HG02884 (cell line): ENCODE data around the gene RNF222.
A peak's percentile ranks its signal among the peaks of the same experiment; 100 is the strongest.
"Not testable (repeated sequence)": the region's sequence is repeated elsewhere in the genome, so short reads cannot be mapped to it uniquely, and the experiment has no call there.

Source experiments
- ATAC-seq: cut with Tn5 transposase; IDR thresholded peaks from one replicate; pipeline ENCODE4 v1.9.1; 2021; ENCODE audit warnings: mild to moderate bottlenecking, moderate library complexity; ENCODE audit not compliant: unreplicated experiment

The RNF222 gene

DNA sequence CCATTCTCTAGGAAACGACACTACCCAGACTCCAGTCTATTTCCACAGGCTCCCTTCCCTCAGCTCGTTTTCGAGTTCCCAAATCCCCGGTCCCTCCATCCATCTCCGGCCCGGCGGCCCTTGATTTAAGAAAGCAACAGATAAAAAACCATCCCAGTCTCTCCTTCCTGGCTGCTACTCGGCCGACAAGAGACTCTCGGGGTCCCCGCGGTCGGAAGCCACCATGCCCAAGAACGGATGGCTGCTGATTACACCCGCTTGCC is 14.8 kb downstream of the RNF222 start:
- peak; percentile 6 for ATAC-seq

DNA sequence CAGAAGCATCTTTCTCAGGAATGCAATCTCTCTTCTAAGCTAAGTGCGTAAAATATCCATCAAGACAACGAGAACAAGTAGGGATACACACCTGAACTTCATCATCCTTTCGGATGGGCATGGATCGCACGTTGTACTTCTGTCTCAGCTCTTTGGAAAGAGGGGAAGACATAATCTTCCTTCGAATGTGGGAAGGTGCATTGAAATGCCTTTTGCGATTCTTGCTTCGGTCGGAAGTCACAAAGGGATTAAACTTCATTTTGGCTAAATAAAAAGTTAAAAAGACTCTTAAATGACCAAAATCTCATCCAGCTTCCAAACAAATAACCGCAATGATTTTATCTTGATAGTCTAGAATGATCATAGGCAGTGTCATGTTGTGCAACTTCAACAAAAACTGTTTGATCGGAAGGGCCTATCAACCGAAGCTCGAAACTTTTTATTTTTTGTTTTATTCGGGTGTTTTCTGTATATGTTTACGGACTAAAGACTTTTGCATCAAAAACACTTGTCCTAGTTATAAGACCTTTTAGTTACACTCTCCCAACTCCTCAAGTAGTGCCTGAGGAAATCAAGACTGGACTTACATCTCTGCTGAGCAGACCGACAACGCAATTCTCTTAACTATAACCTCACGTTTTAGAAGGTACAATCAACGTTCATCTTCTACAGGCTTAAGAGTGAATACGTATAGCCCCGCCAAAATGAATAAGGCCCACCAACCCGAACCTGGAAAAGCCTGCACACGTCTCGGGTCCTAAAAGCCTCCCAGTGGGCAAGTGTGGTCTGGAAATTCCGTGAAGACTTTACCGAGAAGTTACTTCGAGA is 15.4 kb downstream of the RNF222 start:
- no peak for ATAC-seq

DNA sequence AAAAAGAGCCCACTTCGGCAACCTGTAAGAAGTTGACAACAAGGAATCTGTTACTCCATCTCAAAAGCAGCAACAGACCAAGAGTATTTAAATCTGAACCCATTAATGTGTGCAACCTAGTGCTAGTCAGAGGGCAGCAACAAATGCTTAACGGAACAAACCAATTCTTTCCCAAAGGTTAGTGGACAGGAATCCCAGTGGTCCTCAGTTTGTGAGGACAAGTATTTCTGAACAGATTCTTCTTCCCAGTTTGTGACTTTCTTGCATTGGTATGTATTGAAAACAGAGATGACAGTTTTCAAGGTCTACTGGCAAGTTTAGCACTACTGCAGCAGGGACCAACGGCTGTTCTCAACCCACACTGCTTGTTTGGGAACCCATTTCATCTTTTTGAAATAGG is 17.6 kb downstream of the RNF222 start:
- ATAC-seq: no peak

DNA sequence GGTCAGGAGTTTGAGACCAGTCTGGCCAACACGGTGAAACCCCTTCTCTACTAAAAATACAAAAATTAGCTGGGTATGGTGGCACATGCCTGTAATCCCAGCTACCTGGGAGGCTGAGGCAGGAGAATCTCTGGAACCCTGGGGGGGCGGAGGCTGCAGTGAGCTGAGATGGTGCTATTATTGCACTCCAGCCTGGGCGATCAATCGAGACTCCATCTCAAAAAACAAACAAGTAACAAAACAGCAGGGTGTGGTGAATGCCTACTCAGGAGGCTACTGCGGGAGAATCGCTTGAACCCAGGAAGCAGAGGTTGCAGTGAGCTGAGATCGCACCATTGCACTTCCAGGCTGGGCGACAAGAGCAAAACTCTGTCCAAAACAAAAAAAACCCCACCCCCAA is 19.5 kb downstream of the RNF222 start:
- ATAC-seq: not testable (repeated sequence)

DNA sequence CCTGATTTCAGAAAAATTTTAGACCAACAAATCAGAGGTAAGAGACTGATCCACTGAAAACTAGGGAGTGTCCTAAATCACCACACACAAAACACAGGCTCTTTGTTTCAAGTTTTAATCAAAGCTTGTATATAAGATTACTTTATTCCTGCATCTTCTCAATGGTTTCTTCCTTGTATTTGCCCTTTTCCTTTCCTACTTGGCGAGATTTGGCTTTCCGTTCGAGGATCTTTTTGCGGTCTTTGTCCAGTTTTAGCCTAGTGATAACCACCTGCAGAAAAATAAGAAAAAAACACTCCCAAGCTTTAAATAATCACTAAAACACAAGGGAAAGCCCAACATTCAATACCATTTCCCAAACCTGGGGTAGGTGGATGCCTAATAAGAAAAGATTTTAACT is 20.2 kb downstream of the RNF222 start:
- ATAC-seq: no peak

DNA sequence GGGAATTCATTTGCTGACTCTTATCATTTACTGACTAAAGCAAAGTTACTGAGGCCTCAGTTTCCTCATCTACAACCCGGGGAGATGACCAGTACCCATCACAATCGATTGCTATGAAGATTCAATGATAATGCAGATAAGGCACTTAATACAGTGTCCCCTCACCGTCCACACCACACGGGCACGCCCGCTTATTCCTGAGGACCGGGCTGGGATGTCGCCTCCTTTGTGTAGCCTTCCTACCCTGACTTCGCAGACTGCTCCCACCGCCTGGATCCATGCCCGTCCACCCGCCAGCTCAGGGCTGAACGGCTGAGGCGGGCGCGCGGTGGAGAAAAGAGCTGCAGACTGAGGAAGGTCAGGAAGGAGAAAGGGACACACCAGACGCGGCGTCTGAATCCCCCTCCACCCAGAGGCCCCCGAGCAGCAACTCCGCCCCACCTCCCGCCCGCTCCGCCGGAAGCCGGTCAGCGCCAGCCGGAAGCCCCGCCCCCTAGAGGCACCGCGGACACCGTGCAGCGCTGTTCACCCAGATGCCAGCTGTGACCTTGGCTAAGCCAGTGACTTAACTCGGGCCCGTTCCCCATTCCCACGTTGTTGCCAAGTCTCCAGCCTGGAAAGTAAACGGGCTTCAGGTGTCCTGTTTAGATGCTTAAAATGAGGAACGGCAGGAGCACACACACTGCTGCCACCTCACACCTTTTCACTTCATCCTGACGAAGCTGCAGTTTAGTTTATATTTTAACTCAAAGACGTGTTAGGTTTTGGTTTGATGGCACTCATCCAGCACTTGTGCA is 21.2 kb downstream of the RNF222 start, which contains the start of gene KRABD2:
Gene KRABD2, minus strand, starts transcription at position 434 of the 797 bp plus-strand sequence.
- no peak for ATAC-seq

DNA sequence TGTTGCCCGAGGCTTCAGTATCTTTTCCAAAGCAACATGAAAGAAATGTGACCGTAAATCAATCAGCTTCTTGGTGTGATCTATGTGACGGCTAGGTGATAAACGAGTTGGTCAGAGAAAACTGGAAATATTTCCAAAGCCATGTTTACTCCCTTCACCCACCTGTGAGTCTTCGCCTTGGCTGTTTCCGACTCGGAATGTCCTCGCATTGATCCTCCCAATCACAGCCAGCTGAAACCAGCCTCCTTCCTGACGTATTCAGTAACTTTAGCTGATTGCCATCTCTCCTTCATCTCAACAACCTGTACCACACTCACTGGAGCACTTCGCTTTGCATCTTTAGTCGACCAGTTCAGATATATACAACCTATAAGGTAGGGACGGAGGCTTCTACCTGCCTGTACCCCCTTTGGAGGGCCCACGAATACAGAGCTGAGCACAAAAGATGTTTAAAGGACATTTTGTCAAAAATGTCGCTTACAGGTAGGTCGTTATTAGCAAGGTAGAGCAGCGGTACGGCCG is 21.8 kb downstream of the RNF222 start:
- ATAC-seq: no peak

DNA sequence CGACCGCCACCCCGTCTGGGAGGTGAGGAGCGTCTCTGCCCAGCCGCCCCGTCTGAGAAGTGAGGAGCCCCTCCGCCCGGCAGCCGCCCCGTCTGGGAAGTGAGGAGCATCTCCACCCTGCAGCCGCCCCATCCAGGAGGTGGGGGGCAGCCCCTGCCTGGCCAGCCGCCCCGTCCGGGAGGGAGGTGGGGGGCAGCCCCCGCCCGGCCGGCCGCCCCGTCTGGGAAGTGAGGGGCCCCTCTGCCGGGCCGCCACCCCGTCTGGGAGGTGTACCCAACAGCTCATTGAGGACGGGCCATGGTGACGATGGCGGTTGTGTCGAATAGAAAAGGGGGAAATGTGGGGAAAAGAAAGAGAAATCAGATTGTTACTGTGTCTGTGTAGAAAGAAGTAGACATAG is 23.8 kb downstream of the RNF222 start:
- ATAC-seq: not testable (repeated sequence)

DNA sequence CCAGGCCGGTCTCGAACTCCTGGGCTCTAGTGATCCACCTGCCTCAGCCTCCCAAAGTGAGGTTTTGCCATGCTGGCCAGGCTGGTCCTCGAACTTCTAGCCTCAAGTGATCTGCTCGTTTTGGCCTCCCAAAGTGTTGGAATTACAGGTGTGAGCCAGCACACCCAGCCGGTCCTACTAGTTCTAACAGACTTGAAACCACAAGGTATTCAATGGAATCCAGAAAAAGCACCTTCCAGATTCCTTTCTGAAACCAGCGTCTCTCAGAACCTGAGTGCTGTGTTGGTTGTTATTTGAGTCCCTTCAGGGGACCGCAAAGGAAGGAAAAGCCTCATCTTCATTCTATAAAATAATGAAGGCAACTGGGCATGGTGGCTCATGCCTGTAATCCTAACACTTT is 25.2 kb downstream of the RNF222 start:
- no peak for ATAC-seq

DNA sequence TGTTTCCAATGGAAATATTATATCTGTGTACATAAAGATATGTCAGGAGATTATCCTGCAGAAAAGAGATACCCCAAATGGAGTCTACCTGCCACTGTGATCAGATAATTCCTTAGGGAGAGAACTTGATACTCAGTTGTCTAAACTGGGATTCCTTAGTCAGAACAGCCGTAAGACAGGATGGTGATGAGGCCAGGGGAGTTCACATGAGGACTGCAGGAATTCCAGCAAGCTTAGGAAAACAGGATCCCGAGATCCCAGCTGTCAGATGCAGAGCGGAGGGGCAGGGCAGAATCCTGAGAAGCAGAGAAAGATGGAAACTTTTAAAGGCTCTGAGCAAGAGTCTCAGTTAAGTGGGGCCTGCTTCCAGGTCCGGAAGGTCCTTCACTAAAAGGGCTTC is 25.8 kb downstream of the RNF222 start:
- no peak for ATAC-seq

DNA sequence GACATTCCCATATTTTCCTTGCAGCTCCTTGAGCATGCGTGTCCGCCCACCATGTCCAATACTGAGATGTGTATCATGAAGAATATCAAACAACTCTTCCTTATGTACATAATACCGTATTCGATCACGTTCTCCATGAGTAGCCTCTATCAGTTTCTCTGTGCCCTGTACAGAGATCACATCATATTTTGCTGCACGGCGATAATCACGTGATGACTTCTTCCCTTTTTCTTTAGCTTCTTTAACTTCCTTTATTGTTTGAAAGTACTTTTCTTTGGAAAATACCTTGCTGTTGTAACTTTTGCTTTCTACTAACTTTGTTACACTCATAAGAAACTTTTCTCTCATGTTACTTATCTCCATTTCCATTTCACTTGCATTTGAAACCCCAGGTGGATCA is 27.7 kb downstream of the RNF222 start:
- no peak for ATAC-seq

DNA sequence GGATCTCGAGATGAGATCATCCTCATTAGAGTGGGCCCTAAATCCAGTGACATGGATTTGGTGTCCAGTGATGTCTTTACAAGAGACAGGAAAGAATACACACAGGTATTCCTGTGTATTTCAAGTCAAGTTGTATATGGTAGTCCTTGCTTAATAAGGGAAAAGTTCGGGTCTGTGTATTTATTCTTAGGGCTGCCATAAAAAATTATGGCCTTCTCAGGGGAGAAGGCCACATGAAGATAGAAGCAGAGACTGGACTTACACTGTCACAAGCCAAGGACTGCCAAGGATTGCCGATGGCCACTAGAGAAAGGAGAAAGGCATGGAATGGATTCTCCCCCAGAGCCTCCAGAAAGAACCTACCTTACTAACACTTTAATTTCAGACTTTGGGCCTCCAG is 29.4 kb downstream of the RNF222 start:
- no peak for ATAC-seq

DNA sequence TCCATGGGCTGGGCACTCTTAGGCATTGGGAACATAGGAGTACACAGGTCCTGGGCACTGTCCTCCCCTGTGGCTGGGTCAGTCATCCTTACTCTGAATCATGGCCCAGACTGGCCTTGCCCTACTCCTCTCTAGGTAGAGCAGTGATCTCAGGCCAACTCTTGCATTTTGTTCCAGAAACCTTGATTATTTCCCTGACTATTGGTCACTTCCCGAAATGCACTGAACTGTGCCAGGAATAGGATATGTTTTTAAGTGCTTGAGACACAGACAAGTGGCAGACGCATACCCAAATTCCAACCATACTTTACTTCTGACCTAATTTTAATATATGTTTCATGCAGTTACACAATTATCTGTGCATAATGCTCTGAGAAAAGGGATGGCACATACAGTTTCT is 31.4 kb downstream of the RNF222 start:
- no peak for ATAC-seq

DNA sequence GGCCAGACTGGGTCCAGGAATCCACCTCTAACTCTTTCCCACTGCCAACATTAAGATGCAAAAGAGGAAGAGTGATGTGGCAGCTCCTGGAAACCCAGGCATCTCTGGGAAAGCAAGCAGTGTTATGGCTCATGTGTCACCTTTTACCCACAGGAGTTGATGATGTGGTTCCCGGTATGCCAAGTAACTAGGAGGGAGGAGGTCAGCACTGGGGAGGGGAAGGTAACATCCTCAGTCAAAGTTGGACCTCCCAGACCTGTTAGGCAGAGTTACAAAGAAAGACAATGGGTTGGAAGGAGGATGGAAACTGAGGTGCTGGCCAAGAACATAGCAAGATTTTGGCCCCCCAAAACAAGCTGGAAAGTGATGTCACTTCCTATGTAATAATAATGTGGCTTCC is 32.5 kb downstream of the RNF222 start:
- ATAC-seq: no peak

DNA sequence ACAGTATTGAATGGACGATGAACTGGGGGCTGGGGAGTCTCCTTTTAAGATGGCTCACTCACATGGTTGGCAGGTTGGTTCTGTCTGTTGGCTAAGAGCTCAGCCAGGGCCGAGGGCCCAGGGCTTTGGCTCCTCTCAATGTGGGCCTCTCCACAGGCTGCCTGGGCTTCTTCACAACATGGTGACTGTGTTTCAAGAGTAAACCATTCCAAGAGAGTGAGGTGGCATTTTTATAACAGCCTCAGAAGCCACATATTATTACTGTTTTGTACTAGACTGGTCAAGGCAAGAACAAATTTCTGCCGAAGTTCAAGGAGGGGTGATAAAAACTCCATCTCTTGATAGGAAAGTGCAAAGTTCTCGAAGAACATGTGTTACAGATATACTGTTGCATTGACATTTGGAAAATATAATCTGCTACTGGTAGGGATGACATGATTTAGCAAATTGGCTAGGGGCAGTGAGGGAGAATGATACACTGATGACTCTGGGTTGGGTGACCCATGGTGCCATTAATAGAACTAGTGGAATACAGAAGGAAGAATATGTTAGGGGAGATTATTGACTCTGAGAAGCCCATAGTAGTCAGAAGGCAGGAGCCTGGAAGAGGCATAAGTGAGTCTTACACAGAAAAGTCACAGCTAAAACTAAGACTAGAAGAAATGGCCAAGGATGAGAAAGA is 34.8 kb downstream of the RNF222 start:
- no peak for ATAC-seq

DNA sequence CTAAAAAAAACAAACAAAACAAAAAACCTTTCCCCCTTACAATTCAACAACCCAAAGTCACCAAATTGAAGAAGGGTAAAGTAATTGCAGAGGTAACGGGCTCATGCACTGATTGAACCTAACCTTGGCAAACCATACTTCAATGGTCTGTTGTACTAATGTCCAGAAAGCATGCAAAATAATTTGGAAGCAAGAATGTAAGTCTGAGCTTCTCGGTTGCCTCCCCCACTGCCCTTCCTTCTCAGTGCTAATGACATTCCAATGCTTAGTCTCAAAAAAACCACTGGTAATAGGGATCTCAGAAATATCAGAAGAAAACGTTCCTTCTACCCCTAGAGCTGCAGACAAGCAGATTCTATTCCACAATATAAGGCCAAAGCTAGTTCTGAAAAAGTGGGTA is 36.9 kb downstream of the RNF222 start:
- ATAC-seq: no peak

DNA sequence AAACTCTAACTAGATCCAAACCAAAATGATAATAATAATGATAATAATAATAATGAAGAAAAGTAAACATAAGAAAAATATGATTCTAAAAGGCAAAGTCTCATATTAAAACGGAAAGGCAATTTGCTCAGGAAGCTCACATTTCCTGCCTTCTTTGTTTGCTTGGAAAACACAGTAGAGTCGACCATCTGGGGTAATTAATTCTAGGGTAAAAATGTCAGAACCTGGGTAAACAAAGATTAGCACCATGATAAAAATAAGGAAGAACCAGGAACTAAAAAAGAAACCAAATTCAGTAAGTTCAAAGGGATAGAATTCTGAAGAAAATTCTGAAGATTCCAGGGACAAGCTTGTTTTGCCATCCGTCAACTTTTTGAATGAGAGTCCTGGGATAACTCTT is 37.4 kb downstream of the RNF222 start:
- no peak for ATAC-seq

DNA sequence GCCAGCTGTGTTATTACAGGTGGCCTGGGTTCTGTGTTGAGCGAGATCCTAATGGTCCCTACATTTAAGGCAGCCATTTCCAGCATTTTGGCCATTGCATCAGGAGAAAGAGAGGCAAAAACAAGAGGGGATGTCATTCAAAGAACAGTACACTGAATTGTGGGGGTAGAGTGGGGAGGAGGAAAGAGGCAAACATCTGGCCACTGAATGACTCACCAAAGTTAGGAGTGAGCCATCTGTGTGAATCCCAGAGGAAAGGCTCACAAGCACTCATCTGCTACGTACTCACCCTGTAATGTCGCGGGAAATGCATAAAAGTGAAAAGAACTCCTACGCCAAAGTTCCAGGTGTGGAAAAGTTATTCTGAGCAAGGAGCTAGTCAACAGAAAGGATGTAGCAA is 37.9 kb downstream of the RNF222 start:
- ATAC-seq: no peak

DNA sequence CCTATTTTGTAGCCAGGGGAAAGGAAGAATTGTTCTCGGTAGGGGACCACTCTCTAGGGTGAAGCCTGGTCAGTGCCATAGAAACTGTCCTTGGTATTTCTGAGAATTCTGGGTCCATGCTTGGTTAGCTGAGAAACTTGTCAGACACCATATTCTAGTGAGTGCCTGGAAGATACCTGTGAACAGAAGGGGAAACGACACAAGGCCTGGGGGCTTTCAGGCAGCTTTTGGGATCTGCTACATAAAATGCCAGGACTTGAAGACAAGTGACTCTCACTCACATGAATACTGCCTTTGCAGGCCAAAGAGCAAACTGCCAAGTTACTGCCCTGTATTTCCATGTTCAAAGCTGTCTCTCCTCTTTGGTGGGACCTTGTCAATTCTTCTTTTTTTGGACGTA is 39.7 kb downstream of the RNF222 start:
- ATAC-seq: no peak

DNA sequence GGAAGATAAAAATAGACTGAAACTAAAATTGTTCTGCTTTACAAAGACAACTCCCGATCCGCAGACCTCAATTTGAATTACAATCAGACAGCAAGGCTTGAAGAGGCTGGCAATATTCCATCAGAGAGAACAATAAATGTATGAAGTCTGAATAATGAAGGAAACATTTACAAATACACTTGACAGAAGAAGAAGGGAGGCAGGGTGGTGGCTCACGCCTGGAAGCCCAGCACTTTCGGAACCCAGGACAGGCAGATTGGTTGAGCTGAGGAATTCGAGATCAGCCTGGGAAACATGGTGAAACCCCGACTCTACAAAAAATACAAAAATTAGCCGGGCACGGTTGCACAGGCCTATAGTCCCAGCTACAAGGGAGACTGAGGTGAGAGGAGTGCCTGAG is 43.4 kb downstream of the RNF222 start:
- no peak for ATAC-seq

DNA sequence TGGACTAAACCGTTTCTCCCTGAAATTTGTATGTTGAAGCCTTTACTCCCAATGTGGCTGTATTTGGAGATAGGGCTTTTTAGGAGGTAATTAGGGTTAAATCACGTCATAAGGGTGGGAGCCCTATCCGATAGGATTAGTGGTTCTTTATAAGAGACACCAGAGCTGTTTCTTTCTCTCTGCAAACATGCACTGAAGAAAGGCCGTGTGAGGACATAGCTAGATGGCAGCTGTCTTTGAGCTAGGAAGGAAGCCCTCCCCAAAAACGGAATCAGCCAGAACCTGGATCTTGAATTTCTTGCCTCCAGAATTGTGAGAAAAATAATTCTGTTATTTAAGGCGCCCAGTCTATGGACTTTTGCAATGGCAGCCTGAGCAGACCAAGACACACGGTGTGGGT is 43.9 kb downstream of the RNF222 start:
- ATAC-seq: no peak

DNA sequence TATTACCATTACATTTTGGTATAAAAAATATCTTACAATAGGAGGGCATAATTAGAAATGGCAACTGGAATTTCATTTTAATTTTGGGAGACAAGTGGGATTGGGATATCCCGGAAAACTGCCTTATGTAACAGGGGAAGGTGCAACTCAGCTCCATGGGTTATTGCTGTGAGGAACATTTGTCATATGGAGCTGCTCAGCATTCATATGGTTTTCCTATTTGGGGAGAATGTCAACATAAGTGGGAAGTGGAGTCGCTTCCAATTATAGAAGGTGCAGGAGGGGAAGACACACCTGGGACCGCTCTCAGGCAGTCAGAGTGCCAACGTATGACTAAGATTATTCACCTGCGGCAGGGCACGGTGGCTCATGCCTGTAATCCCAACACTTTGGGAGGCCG is 47.3 kb downstream of the RNF222 start:
- no peak for ATAC-seq
